Left forelimb (tissue), 1 donor: ENCODE measurements around the gene MAOA.
A peak's percentile ranks its signal among the peaks of the same experiment; 100 is the strongest.
"Not testable (repeated sequence)": the region's sequence is repeated elsewhere in the genome, so short reads cannot be mapped to it uniquely, and the experiment has no call there.

ENCODE experiments used
- DNase-seq: peaks from one replicate; pipeline ENCODE4 v3.0.0-alpha.2; 2018; ENCODE audit warnings: low spot score

The MAOA gene

GRCh38 chrX:43656005-43656494 lies at the start of gene MAOA:
Gene MAOA (plus strand): TSS chrX:43656299. CDS start chrX:43656342, 43 bp downstream.
- no peak for DNase-seq

DNA sequence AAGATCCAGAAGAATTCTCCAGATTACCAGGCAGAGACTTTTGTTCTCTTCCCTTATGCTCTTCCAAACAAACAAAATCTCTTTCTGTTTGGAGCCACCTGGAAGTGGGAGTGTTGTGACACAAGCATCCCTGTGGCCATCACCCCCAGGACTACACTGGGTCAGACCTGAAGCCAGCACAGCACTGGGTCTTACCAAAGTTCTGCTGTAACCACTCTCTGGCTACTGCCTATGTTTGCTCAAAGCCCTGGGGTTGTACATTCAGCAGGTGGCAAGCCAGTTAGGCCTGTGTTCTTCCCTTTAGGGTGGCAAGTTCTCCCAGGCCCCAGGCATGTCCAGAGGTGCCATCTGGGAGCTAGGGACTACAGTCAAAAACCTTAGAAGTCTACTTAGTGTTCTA lies 43.7 kb upstream of the MAOA start:
- no peak for DNase-seq

DNA sequence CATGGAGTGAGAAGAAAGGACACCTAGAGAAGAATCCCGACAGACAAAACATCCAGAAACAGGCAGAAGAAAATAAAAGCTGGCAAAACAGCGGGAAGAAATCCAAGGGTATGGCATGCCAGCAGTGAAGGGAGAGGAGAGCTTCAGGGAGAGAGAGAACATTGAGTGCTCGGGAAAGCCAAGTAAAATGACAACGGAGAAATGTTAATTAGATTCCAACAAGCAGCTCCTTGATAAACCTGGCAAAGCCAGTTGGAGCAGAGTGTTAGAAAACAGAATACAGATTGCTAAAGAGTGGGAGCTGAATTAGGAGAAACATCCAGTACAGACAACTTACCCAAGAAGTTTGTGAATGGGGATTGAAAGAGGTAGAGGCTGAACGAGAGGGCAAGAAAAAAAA lies 40.4 kb upstream of the MAOA start:
- no peak for DNase-seq

DNA sequence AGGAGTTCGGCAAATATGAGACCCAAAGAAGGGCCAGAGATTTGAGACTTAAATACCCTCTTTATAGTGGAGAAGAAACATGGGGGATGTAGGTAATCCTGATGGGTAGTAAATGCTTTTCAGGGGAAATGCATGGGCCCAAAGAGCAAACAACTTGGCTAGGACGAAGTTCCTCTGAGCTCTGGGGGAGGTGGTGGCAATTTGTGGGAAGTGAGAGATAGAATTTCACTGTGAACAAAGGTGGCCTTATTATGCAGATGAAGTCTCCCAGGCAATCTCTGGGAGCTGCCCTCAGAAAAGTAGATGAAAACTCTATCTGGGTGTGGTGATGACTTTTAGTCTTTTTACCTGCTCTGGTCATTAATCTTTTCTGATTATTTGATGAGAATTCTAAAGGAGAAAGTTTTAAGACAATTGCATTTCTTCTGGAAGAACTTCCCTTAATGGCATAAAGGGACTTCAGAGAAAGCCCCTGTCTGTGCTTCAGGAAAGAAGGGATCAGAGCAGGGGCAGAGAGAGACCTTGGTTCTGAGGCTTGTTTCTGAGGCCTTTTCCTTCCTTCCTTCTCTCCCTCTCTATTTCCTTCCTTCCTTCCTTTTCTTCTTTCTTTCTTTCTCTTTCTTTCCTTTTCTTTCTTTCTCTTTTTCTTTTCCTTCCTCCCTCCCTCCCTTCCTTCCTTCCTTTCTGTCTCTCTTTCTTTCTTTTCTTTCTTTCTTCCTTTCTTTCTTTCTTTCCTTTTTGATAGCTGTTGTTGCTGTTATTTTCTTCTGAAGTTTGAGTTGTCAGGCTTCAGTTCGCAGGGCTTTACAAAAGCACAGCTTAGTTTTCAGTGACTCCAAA lies 37.5 kb upstream of the MAOA start:
- no peak for DNase-seq

DNA sequence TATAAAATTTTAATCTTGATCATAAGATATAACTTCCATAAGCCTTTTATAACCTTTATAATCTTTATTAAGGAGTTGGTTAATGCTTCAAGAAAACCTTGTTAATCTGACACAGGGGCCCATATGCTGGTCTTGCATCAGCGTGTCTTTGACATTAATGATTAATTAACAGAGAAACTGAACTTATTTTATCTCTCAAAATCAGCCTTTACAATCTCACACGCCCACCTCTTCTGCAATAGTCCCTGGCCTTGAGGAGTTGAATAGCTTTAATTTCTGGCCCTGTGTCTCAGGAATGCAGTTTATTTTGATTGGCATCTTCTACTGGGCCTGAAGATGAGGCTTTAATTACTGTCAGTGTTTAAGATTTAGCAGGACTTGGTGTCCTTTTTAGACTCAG lies 36.2 kb upstream of the MAOA start:
- not testable (repeated sequence) for DNase-seq

DNA sequence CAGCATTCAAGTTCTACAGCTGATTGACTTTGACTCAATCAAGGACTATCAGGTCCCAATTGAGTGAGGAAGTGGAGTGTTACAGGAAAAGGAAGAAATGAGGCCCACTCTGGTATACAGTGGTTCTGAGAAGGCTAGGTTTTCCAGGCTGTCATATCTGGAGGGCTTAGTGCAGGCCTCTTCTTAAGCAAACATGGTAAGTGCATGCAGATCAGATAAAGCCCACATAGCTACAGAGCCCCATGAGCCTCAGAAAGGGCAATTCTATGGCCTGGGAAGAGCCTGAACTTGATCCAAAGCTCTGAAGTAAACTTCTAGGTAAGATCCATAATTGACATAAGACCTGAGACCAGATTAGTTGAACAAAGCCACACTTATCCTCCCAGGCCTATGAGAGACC lies 29.0 kb upstream of the MAOA start:
- no peak for DNase-seq

GRCh38 chrX:43627669-43628068 lies 28.4 kb upstream of the MAOA start:
- DNase-seq: no peak

- no peak for DNase-seq
These were observed 26.9 kb upstream of the MAOA start for GRCh38 chrX:43629229-43629628.

- DNase-seq: no peak
These were observed 24.3 kb upstream of the MAOA start for GRCh38 chrX:43631841-43632240.

DNA sequence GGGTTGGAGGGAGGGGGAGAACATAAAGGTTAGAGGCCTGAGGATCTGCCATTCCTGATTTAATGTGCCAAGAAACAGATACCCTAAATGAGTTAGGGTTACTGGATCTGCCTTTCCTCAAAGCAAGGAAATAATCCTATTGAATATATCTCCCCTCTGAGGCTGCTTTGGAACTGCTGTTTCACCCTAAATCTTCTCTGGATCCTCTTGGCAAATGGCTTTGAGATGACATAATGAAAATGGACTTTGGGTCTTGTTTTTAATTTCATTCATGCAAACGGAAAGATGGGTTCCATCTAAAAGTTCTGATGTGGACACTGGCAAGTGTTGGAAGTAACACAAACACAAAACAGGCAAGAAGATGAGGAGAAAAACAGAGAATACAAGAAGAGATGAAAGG lies 23.0 kb upstream of the MAOA start:
- no peak for DNase-seq

DNA sequence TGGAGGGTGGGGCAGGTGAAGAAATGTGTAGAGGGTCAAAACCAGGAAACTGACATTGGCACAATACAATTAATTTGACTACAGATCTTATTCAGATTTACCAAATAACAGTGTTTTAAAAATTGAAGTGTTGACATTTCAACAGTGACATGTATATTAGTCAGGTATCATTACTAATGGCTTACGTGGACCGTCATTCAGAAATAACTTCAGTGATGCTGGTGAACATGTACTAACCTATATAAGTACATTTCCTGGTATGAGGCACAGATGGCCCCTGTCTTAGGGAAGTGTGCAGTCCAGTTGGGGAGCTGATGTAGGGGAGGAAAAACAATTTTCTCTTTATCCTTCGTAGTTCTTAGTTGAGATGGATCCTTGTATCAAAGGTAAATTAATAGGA lies 22.3 kb upstream of the MAOA start:
- no peak for DNase-seq

DNA sequence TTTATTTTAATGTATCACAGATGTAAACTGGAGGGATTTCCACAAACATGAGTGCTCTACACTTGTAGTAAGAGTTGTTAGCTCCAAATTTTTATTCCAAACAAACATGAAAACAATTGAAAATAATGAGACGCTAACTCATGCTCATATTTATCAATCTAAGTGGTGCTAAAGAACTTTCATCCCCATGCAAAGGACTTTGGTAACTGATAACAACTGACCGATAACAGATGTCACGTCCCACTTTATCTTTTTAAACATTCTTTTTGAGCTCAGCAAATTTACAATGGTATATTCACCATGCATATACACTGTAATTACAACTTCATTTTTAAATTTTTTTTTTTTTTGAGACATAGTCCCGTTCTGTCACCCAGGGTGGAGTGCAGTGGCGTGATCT lies 15.6 kb upstream of the MAOA start:
- DNase-seq: no peak

GRCh38 chrX:43641691-43642090 lies 14.4 kb upstream of the MAOA start:
- no peak for DNase-seq

- no peak for DNase-seq
These were observed 12.9 kb upstream of the MAOA start for GRCh38 chrX:43643201-43643600.

- DNase-seq: no peak
These were observed 12.4 kb upstream of the MAOA start for GRCh38 chrX:43643662-43644061.

- DNase-seq: no peak
These were observed 11.9 kb upstream of the MAOA start for GRCh38 chrX:43644124-43644701.

GRCh38 chrX:43646800-43647199 lies 9.3 kb upstream of the MAOA start:
- no peak for DNase-seq

- peak; percentile 91 for DNase-seq
These were observed 1.5 kb upstream of the MAOA start for GRCh38 chrX:43654431-43655150.

GRCh38 chrX:43655151-43656004 lies 721 bp upstream of the MAOA start:
- peak; percentile 63 for DNase-seq

DNA sequence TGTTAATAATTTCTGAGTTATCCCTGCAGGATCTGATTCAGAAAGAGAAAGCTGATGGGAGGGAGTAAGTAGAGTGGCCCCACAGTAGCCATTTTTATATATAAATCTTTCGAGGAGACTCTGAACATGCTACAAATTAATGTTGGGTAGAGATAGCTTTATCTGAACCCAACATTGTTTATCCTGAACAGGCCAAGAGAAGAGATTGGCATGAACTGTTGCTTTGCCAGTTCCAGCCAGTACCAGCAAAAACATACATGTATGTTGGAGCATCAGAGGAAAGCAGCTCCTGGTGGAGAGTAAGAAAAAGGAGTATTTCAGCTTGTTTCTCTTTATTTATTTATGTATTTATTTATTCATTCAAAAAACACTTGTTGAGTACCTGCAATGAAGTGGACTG lies 1.6 kb downstream of the MAOA start:
- DNase-seq: no peak

GRCh38 chrX:43661521-43662240 lies 5.6 kb downstream of the MAOA start:
- DNase-seq: no peak
